ENCODE data around the gene GPC5.
"Not testable (repeated sequence)": the region's sequence is repeated elsewhere in the genome, so short reads cannot be mapped to it uniquely, and the experiment has no call there.

GPC5 gene

GRCh38 chr13:91660076-91660415 is 261.6 kb downstream of the GPC5 start:
- DNase-seq, result no peak

GRCh38 chr13:91661692-91662490 is 263.5 kb downstream of the GPC5 start:
- DNase-seq, result no peak

GRCh38 chr13:91664039-91664438 is 265.6 kb downstream of the GPC5 start:
- DNase-seq, result no peak

- DNase-seq, result no peak
These were observed 269.1 kb downstream of the GPC5 start for GRCh38 chr13:91667486-91667885.

GRCh38 chr13:91668866-91669495 is 270.6 kb downstream of the GPC5 start:
- no peak for DNase-seq

- DNase-seq, result not testable (repeated sequence)
These were observed 275.9 kb downstream of the GPC5 start for GRCh38 chr13:91674347-91674746.

GRCh38 chr13:91684746-91685145 is 286.3 kb downstream of the GPC5 start:
- no peak for DNase-seq

GRCh38 chr13:91690944-91691343 is 292.5 kb downstream of the GPC5 start:
- no peak for DNase-seq

- DNase-seq, result no peak
These were observed 295.0 kb downstream of the GPC5 start for GRCh38 chr13:91693466-91693865.

- no peak for DNase-seq
These were observed 299.9 kb downstream of the GPC5 start for GRCh38 chr13:91698308-91698707.

- no peak for DNase-seq
These were observed 300.3 kb downstream of the GPC5 start for GRCh38 chr13:91698767-91699166.

- DNase-seq, result no peak
These were observed 301.4 kb downstream of the GPC5 start for GRCh38 chr13:91699863-91700262.

GRCh38 chr13:91701975-91702374 is 303.6 kb downstream of the GPC5 start:
- no peak for DNase-seq

GRCh38 chr13:91702411-91702810 is 304.0 kb downstream of the GPC5 start:
- no peak for DNase-seq

- no peak for DNase-seq
These were observed 306.0 kb downstream of the GPC5 start for GRCh38 chr13:91704398-91704797.

GRCh38 chr13:91708558-91708957 is 310.1 kb downstream of the GPC5 start:
- DNase-seq, result no peak

GRCh38 chr13:91709180-91709579 is 310.8 kb downstream of the GPC5 start:
- DNase-seq, result no peak

- no peak for DNase-seq
These were observed 312.3 kb downstream of the GPC5 start for GRCh38 chr13:91710733-91711132.

GRCh38 chr13:91714855-91715254 is 316.4 kb downstream of the GPC5 start:
- no peak for DNase-seq

GRCh38 chr13:91716436-91717065 is 318.1 kb downstream of the GPC5 start:
- DNase-seq, result no peak

GRCh38 chr13:91719033-91719432 is 320.6 kb downstream of the GPC5 start:
- no peak for DNase-seq

- DNase-seq, result no peak
These were observed 323.0 kb downstream of the GPC5 start for GRCh38 chr13:91721413-91721812.

- no peak for DNase-seq
These were observed 324.0 kb downstream of the GPC5 start for GRCh38 chr13:91722267-91722884.

GRCh38 chr13:91724591-91724990 is 326.2 kb downstream of the GPC5 start:
- no peak for DNase-seq

Measured in activated T-cell treated with anti-CD3 and anti-CD28 coated beads for 4 hours (primary cell).